HG02642 (cell line): Measurements from ENCODE around the gene KCNK6.
"Not testable (repeated sequence)": the region's sequence is repeated elsewhere in the genome, so short reads cannot be mapped to it uniquely, and the experiment has no call there.

Experiments
- ATAC-seq: cut with Tn5 transposase; IDR thresholded peaks from one replicate; pipeline ENCODE4 v1.9.1; 2021; ENCODE audit warnings: mild to moderate bottlenecking; ENCODE audit not compliant: unreplicated experiment, poor library complexity

Gene KCNK6

GRCh38 chr19:38359242-38360021, 39.8 kb downstream of the KCNK6 start:
- ATAC-seq: no peak

GRCh38 chr19:38360351-38360750, 40.7 kb downstream of the KCNK6 start:
- ATAC-seq: no peak

GRCh38 chr19:38360839-38361631, 41.4 kb downstream of the KCNK6 start:
- peak; percentile 14 for ATAC-seq

GRCh38 chr19:38361633-38362075, 42.0 kb downstream of the KCNK6 start:
- peak; percentile 57 for ATAC-seq

- ATAC-seq: peak; percentile 36
These were observed 42.7 kb downstream of the KCNK6 start for GRCh38 chr19:38362076-38362945.

GRCh38 chr19:38362946-38363688, 43.5 kb downstream of the KCNK6 start:
- ATAC-seq: not testable (repeated sequence)

GRCh38 chr19:38367041-38367440, 47.4 kb downstream of the KCNK6 start:
- no peak for ATAC-seq

GRCh38 chr19:38369584-38369983, 49.9 kb downstream of the KCNK6 start:
- no peak for ATAC-seq

GRCh38 chr19:38370299-38370698, 50.7 kb downstream of the KCNK6 start:
- no peak for ATAC-seq

- no peak for ATAC-seq
These were observed 51.4 kb downstream of the KCNK6 start for GRCh38 chr19:38371081-38371480.

- ATAC-seq: no peak
These were observed 54.3 kb downstream of the KCNK6 start for GRCh38 chr19:38373907-38374331.

- ATAC-seq: peak; percentile 97
These were observed 54.9 kb downstream of the KCNK6 start, which contains the start of gene PSMD8 for GRCh38 chr19:38374332-38375097. PSMD8 (plus strand) TSS chr19:38374571; CDS start chr19:38374602, 31 bp downstream.

GRCh38 chr19:38375098-38375493, 55.5 kb downstream of the KCNK6 start:
- ATAC-seq: no peak

- no peak for ATAC-seq
These were observed 56.1 kb downstream of the KCNK6 start for GRCh38 chr19:38375748-38376147.

- no peak for ATAC-seq
These were observed 56.9 kb downstream of the KCNK6 start for GRCh38 chr19:38376576-38376975.

GRCh38 chr19:38377052-38377451, 57.4 kb downstream of the KCNK6 start:
- ATAC-seq: no peak

GRCh38 chr19:38378866-38379265, 59.2 kb downstream of the KCNK6 start:
- ATAC-seq: no peak

- no peak for ATAC-seq
These were observed 61.5 kb downstream of the KCNK6 start for GRCh38 chr19:38381138-38381537.
